ENCODE results near the gene IGFBP3. TPM values are rescaled to one million over a fixed set of nuclear protein-coding genes. Genes with fewer than 3 reads are reported as not detected.

The IGFBP3 gene
- total and polyA plus RNA-seq, 2 of the 13 experiments (the other 11 are each of a cell fraction or from before 2014, with no cell fraction given) = 57.5 TPM; not detected in 1

DNA sequence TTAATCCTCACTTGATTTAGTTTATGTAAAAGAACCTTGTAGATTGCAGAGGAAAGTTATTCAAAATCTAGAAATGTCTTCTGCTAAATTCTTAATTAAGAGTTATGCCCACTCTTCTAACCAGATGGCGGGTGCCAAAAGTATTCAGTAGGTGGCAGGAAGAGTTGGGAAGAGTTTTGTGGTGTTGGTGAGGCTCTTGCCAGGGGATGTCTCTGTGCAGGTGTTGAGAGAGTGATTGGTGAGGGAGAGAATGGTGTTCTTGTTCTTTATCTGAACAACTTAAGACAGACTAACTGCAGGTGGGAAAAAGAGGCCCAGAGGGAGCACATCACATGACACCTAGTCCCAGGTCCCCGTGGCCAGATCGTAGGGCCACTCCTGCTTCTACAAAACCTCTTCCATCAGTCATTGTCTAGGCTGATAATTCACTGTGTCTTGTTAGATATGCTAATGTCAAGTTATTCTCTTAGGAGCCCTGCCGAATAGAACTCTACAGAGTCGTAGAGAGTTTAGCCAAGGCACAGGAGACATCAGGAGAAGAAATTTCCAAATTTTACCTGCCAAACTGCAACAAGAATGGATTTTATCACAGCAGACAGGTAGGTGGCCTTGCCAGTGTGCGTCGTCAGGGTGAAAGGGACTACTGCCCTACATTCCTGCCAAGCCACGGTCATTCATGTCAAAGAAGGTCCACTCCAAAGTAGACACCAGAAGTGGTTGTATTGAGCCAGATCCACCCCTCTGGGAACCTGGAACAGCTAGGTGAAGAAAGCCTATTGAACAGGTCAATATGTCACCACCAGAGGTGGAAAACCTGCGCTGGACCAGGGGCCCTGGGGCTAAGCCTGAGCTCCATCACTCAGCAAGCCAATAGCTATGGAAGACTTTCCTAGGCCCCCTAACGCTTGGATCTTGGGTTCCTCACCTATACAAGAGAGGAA is 29.3 kb downstream of the IGFBP3 start (continued):
- TF ChIP-seq, protein P1, sequence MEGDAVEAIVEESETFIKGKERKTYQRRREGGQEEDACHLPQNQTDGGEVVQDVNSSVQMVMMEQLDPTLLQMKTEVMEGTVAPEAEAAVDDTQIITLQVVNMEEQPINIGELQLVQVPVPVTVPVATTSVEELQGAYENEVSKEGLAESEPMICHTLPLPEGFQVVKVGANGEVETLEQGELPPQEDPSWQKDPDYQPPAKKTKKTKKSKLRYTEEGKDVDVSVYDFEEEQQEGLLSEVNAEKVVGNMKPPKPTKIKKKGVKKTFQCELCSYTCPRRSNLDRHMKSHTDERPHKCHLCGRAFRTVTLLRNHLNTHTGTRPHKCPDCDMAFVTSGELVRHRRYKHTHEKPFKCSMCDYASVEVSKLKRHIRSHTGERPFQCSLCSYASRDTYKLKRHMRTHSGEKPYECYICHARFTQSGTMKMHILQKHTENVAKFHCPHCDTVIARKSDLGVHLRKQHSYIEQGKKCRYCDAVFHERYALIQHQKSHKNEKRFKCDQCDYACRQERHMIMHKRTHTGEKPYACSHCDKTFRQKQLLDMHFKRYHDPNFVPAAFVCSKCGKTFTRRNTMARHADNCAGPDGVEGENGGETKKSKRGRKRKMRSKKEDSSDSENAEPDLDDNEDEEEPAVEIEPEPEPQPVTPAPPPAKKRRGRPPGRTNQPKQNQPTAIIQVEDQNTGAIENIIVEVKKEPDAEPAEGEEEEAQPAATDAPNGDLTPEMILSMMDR (CRISPR knock-in tag; IDR thresholded peaks at IDR 0.05) = no peak
- TF ChIP-seq ZZZ3 (CRISPR knock-in tag; IDR thresholded peaks at IDR 0.05; ENCODE audit: borderline replicate concordance) (no peak), SMARCC2 (IDR thresholded peaks at IDR 0.05) (no peak), NFE2L1 (CRISPR knock-in tag; IDR thresholded peaks at IDR 0.05; ENCODE audit: borderline replicate concordance) (no peak), PHB2 (IDR thresholded peaks at IDR 0.05; ENCODE audit: partially characterized antibody) (no peak), ZFP62 (CRISPR knock-in tag; IDR thresholded peaks at IDR 0.05) (0 out of 2 replicates have a peak, but pooled peaks have one; percentile 12), GLI4 (CRISPR knock-in tag; IDR thresholded peaks at IDR 0.05; ENCODE audit: borderline replicate concordance) (peak; percentile 27; the same call in 1 of the 2 replicates), NCOA2 (CRISPR knock-in tag; IDR thresholded peaks at IDR 0.05) (no peak), ZNF207 (IDR thresholded peaks at IDR 0.05; ENCODE audit: borderline replicate concordance) (no peak), TMF1 (CRISPR knock-in tag; IDR thresholded peaks at IDR 0.05; ENCODE audit: low read depth) (no peak; the same call in 1 of the 2 replicates), SIX1 (CRISPR knock-in tag; IDR thresholded peaks at IDR 0.05; ENCODE audit: borderline replicate concordance) (no peak), SP5 (CRISPR knock-in tag; IDR thresholded peaks at IDR 0.05; ENCODE audit: borderline replicate concordance, low read depth) (0 out of 2 replicates have a peak, but pooled peaks have one; percentile 10)
- TF ChIP-seq, protein P2, sequence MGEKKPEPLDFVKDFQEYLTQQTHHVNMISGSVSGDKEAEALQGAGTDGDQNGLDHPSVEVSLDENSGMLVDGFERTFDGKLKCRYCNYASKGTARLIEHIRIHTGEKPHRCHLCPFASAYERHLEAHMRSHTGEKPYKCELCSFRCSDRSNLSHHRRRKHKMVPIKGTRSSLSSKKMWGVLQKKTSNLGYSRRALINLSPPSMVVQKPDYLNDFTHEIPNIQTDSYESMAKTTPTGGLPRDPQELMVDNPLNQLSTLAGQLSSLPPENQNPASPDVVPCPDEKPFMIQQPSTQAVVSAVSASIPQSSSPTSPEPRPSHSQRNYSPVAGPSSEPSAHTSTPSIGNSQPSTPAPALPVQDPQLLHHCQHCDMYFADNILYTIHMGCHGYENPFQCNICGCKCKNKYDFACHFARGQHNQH (CRISPR knock-in tag; IDR thresholded peaks at IDR 0.05) = peak; percentile 51; the same call in 1 of the 2 replicates
- TF ChIP-seq, protein P3, sequence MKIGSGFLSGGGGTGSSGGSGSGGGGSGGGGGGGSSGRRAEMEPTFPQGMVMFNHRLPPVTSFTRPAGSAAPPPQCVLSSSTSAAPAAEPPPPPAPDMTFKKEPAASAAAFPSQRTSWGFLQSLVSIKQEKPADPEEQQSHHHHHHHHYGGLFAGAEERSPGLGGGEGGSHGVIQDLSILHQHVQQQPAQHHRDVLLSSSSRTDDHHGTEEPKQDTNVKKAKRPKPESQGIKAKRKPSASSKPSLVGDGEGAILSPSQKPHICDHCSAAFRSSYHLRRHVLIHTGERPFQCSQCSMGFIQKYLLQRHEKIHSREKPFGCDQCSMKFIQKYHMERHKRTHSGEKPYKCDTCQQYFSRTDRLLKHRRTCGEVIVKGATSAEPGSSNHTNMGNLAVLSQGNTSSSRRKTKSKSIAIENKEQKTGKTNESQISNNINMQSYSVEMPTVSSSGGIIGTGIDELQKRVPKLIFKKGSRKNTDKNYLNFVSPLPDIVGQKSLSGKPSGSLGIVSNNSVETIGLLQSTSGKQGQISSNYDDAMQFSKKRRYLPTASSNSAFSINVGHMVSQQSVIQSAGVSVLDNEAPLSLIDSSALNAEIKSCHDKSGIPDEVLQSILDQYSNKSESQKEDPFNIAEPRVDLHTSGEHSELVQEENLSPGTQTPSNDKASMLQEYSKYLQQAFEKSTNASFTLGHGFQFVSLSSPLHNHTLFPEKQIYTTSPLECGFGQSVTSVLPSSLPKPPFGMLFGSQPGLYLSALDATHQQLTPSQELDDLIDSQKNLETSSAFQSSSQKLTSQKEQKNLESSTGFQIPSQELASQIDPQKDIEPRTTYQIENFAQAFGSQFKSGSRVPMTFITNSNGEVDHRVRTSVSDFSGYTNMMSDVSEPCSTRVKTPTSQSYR (CRISPR knock-in tag; IDR thresholded peaks at IDR 0.05; ENCODE audit: borderline replicate concordance) = no peak
- TF ChIP-seq, protein P4, sequence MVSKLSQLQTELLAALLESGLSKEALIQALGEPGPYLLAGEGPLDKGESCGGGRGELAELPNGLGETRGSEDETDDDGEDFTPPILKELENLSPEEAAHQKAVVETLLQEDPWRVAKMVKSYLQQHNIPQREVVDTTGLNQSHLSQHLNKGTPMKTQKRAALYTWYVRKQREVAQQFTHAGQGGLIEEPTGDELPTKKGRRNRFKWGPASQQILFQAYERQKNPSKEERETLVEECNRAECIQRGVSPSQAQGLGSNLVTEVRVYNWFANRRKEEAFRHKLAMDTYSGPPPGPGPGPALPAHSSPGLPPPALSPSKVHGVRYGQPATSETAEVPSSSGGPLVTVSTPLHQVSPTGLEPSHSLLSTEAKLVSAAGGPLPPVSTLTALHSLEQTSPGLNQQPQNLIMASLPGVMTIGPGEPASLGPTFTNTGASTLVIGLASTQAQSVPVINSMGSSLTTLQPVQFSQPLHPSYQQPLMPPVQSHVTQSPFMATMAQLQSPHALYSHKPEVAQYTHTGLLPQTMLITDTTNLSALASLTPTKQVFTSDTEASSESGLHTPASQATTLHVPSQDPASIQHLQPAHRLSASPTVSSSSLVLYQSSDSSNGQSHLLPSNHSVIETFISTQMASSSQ (IDR thresholded peaks at IDR 0.05; ENCODE audit: low read depth) = 0 out of 2 replicates have a peak, but pooled peaks have one; percentile 32
- TF ChIP-seq, protein P4 (CRISPR knock-in tag; IDR thresholded peaks at IDR 0.05; ENCODE audit: borderline replicate concordance) = no peak
- TF ChIP-seq, protein P5, sequence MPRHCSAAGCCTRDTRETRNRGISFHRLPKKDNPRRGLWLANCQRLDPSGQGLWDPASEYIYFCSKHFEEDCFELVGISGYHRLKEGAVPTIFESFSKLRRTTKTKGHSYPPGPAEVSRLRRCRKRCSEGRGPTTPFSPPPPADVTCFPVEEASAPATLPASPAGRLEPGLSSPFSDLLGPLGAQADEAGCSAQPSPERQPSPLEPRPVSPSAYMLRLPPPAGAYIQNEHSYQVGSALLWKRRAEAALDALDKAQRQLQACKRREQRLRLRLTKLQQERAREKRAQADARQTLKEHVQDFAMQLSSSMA (CRISPR knock-in tag; IDR thresholded peaks at IDR 0.05) = peak; percentile 72; the same call in 1 of the 2 replicates

All from HepG2 (cell line).